ENCODE data around the gene TMCC1. TPM values are rescaled to one million over a fixed set of nuclear protein-coding genes. Genes with fewer than 3 reads are reported as not detected.
A peak's percentile ranks its signal among the peaks of the same experiment; 100 is the strongest.
"Not testable (repeated sequence)": the region's sequence is repeated elsewhere in the genome, so short reads cannot be mapped to it uniquely, and the experiment has no call there.

Gene TMCC1
- total and polyA plus RNA-seq, 9 donors: 26.8 to 37.8 (median 30.9) TPM

- no peaks in the 10 kb centered on the region for H3K36me3 ChIP-seq (ENCODE audit: control insufficient read depth, insufficient read depth, low read length)
- H3K27ac ChIP-seq (ENCODE audit: low read length): no peak overlapping the region
- no peak for DNase-seq
- H3K4me1 ChIP-seq (ENCODE audit: control insufficient read depth, insufficient read depth, low read length): peaks cover 1% of the 10 kb centered on the region
- peaks cover 14% of the 10 kb centered on the region for H3K9me3 ChIP-seq (replicated peaks; ENCODE audit: control insufficient read depth, low read depth, low read length)
- H3K27me3 ChIP-seq (ENCODE audit: control insufficient read depth, insufficient read depth, low read length): peaks cover 9% of the 10 kb centered on the region
- WGBS (ENCODE audit: insufficient coverage): no CpG with 5 or more reads among the region's 1 CpG
- no peak overlapping the region for H3K4me3 ChIP-seq (ENCODE audit: low read length)
Measured at GRCh38 chr3:129929383-129929782, 35.9 kb upstream of the TMCC1 start.

GRCh38 chr3:129927072-129927471, 33.6 kb upstream of the TMCC1 start:
- Histone ChIP-seq H3K27me3 (ENCODE audit: control insufficient read depth, insufficient read depth, low read length) (peaks cover 7% of the 10 kb centered on the region), H3K9me3 (replicated peaks; ENCODE audit: control insufficient read depth, low read depth, low read length) (peaks cover 14% of the 10 kb centered on the region), H3K27ac (ENCODE audit: low read length) (no peak overlapping the region), H3K4me3 (ENCODE audit: low read length) (no peak overlapping the region), H3K36me3 (ENCODE audit: control insufficient read depth, insufficient read depth, low read length) (no peaks in the 10 kb centered on the region), H3K4me1 (ENCODE audit: control insufficient read depth, insufficient read depth, low read length) (no peaks in the 10 kb centered on the region)
- 80% methylated on average over 2 of the region's 5 CpGs for WGBS (ENCODE audit: insufficient coverage)
- no peak for DNase-seq

- H3K9me3 ChIP-seq (replicated peaks; ENCODE audit: control insufficient read depth, low read depth, low read length): peaks cover 31% of the 10 kb centered on the region
- no peaks in the 10 kb centered on the region for H3K27me3 ChIP-seq (ENCODE audit: control insufficient read depth, insufficient read depth, low read length)
- no peaks in the 10 kb centered on the region for H3K36me3 ChIP-seq (ENCODE audit: control insufficient read depth, insufficient read depth, low read length)
- DNase-seq: no peak
- no peak overlapping the region for H3K27ac ChIP-seq (ENCODE audit: low read length)
- H3K4me3 ChIP-seq (ENCODE audit: low read length): no peak overlapping the region
- no CpG with 5 or more reads among the region's 1 CpG for WGBS (ENCODE audit: insufficient coverage)
- H3K4me1 ChIP-seq (ENCODE audit: control insufficient read depth, insufficient read depth, low read length): no peaks in the 10 kb centered on the region
Measured at GRCh38 chr3:129919806-129920205, 26.3 kb upstream of the TMCC1 start.

- peaks cover 31% of the 10 kb centered on the region for H3K9me3 ChIP-seq (replicated peaks; ENCODE audit: control insufficient read depth, low read depth, low read length)
- no peak overlapping the region for H3K27ac ChIP-seq (ENCODE audit: low read length)
- H3K36me3 ChIP-seq (ENCODE audit: control insufficient read depth, insufficient read depth, low read length): no peaks in the 10 kb centered on the region
- no peaks in the 10 kb centered on the region for H3K27me3 ChIP-seq (ENCODE audit: control insufficient read depth, insufficient read depth, low read length)
- WGBS (ENCODE audit: insufficient coverage): 100% methylated on average over 1 of the region's 3 CpGs
- DNase-seq: no peak
- no peaks in the 10 kb centered on the region for H3K4me1 ChIP-seq (ENCODE audit: control insufficient read depth, insufficient read depth, low read length)
- no peak overlapping the region for H3K4me3 ChIP-seq (ENCODE audit: low read length)
Measured at GRCh38 chr3:129919357-129919756, 25.8 kb upstream of the TMCC1 start.

- H3K9me3 ChIP-seq (replicated peaks; ENCODE audit: control insufficient read depth, low read depth, low read length): peaks cover 31% of the 10 kb centered on the region
- H3K4me1 ChIP-seq (ENCODE audit: control insufficient read depth, insufficient read depth, low read length): no peaks in the 10 kb centered on the region
- H3K27ac ChIP-seq (ENCODE audit: low read length): no peak overlapping the region
- H3K27me3 ChIP-seq (ENCODE audit: control insufficient read depth, insufficient read depth, low read length): no peaks in the 10 kb centered on the region
- H3K4me3 ChIP-seq (ENCODE audit: low read length): no peak overlapping the region
- no peak for DNase-seq
- 94% methylated on average over 8 of the region's 8 CpGs for WGBS (ENCODE audit: insufficient coverage)
- no peaks in the 10 kb centered on the region for H3K36me3 ChIP-seq (ENCODE audit: control insufficient read depth, insufficient read depth, low read length)
Measured at GRCh38 chr3:129918461-129918860, 24.9 kb upstream of the TMCC1 start.

- no peak overlapping the region for H3K27ac ChIP-seq (ENCODE audit: low read length)
- no peak overlapping the region for H3K4me3 ChIP-seq (ENCODE audit: low read length)
- H3K36me3 ChIP-seq (ENCODE audit: control insufficient read depth, insufficient read depth, low read length): no peaks in the 10 kb centered on the region
- no peak for DNase-seq
- peaks cover 31% of the 10 kb centered on the region for H3K9me3 ChIP-seq (replicated peaks; ENCODE audit: control insufficient read depth, low read depth, low read length)
- no peaks in the 10 kb centered on the region for H3K27me3 ChIP-seq (ENCODE audit: control insufficient read depth, insufficient read depth, low read length)
- H3K4me1 ChIP-seq (ENCODE audit: control insufficient read depth, insufficient read depth, low read length): no peaks in the 10 kb centered on the region
- WGBS (ENCODE audit: insufficient coverage): 88% methylated on average over 6 of the region's 6 CpGs
Measured at GRCh38 chr3:129917423-129918007, 24.0 kb upstream of the TMCC1 start.

- H3K27me3 ChIP-seq (ENCODE audit: control insufficient read depth, insufficient read depth, low read length): no peaks in the 10 kb centered on the region
- H3K4me1 ChIP-seq (ENCODE audit: control insufficient read depth, insufficient read depth, low read length): no peaks in the 10 kb centered on the region
- no peaks in the 10 kb centered on the region for H3K36me3 ChIP-seq (ENCODE audit: control insufficient read depth, insufficient read depth, low read length)
- no peak overlapping the region for H3K27ac ChIP-seq (ENCODE audit: low read length)
- no peak overlapping the region for H3K4me3 ChIP-seq (ENCODE audit: low read length)
- peaks cover 26% of the 10 kb centered on the region for H3K9me3 ChIP-seq (replicated peaks; ENCODE audit: control insufficient read depth, low read depth, low read length)
- DNase-seq: no peak
- 67% methylated on average over 1 of the region's 3 CpGs for WGBS (ENCODE audit: insufficient coverage)
Measured at GRCh38 chr3:129913618-129914017, 20.1 kb upstream of the TMCC1 start.

- Histone ChIP-seq H3K36me3 (ENCODE audit: control insufficient read depth, insufficient read depth, low read length) (peaks cover 3% of the 10 kb centered on the region), H3K4me1 (ENCODE audit: control insufficient read depth, insufficient read depth, low read length) (no peaks in the 10 kb centered on the region), H3K9me3 (replicated peaks; ENCODE audit: control insufficient read depth, low read depth, low read length) (peaks cover 15% of the 10 kb centered on the region), H3K4me3 (ENCODE audit: low read length) (no peak overlapping the region), H3K27ac (ENCODE audit: low read length) (no peak overlapping the region), H3K27me3 (ENCODE audit: control insufficient read depth, insufficient read depth, low read length) (no peaks in the 10 kb centered on the region)
- DNase-seq: peak; percentile 78
Measured at GRCh38 chr3:129911261-129911861, 17.9 kb upstream of the TMCC1 start.

GRCh38 chr3:129909235-129909634, 15.7 kb upstream of the TMCC1 start:
- 83% methylated on average over 2 of the region's 4 CpGs for WGBS (ENCODE audit: insufficient coverage)
- not testable (repeated sequence) for H3K27ac ChIP-seq (ENCODE audit: low read length); DNase-seq; H3K4me1 ChIP-seq (ENCODE audit: control insufficient read depth, insufficient read depth, low read length); H3K4me3 ChIP-seq (ENCODE audit: low read length); H3K27me3 ChIP-seq (ENCODE audit: control insufficient read depth, insufficient read depth, low read length); H3K36me3 ChIP-seq (ENCODE audit: control insufficient read depth, insufficient read depth, low read length)
- peaks cover 21% of the 10 kb centered on the region for H3K9me3 ChIP-seq (replicated peaks; ENCODE audit: control insufficient read depth, low read depth, low read length)

- Histone ChIP-seq H3K27me3 (ENCODE audit: control insufficient read depth, insufficient read depth, low read length) (no peaks in the 10 kb centered on the region), H3K4me1 (ENCODE audit: control insufficient read depth, insufficient read depth, low read length) (no peaks in the 10 kb centered on the region), H3K9me3 (replicated peaks; ENCODE audit: control insufficient read depth, low read depth, low read length) (peaks cover 21% of the 10 kb centered on the region), H3K36me3 (ENCODE audit: control insufficient read depth, insufficient read depth, low read length) (peaks cover 3% of the 10 kb centered on the region), H3K27ac (ENCODE audit: low read length) (no peak overlapping the region), H3K4me3 (ENCODE audit: low read length) (no peak overlapping the region)
- WGBS (ENCODE audit: insufficient coverage): 80% methylated on average over 1 of the region's 1 CpG
- DNase-seq: no peak
Measured at GRCh38 chr3:129908417-129908816, 14.9 kb upstream of the TMCC1 start.

- H3K4me3 ChIP-seq (ENCODE audit: low read length); H3K27ac ChIP-seq (ENCODE audit: low read length); H3K4me1 ChIP-seq (ENCODE audit: control insufficient read depth, insufficient read depth, low read length); H3K36me3 ChIP-seq (ENCODE audit: control insufficient read depth, insufficient read depth, low read length); H3K27me3 ChIP-seq (ENCODE audit: control insufficient read depth, insufficient read depth, low read length); DNase-seq: not testable (repeated sequence)
- peaks cover 13% of the 10 kb centered on the region for H3K9me3 ChIP-seq (replicated peaks; ENCODE audit: control insufficient read depth, low read depth, low read length)
- 100% methylated on average over 1 of the region's 4 CpGs for WGBS (ENCODE audit: insufficient coverage)
Measured at GRCh38 chr3:129901272-129901671, 7.8 kb upstream of the TMCC1 start.
